ENCODE data around the gene GSE1.
A peak's percentile ranks its signal among the peaks of the same experiment; 100 is the strongest.

GSE1 gene

DNA sequence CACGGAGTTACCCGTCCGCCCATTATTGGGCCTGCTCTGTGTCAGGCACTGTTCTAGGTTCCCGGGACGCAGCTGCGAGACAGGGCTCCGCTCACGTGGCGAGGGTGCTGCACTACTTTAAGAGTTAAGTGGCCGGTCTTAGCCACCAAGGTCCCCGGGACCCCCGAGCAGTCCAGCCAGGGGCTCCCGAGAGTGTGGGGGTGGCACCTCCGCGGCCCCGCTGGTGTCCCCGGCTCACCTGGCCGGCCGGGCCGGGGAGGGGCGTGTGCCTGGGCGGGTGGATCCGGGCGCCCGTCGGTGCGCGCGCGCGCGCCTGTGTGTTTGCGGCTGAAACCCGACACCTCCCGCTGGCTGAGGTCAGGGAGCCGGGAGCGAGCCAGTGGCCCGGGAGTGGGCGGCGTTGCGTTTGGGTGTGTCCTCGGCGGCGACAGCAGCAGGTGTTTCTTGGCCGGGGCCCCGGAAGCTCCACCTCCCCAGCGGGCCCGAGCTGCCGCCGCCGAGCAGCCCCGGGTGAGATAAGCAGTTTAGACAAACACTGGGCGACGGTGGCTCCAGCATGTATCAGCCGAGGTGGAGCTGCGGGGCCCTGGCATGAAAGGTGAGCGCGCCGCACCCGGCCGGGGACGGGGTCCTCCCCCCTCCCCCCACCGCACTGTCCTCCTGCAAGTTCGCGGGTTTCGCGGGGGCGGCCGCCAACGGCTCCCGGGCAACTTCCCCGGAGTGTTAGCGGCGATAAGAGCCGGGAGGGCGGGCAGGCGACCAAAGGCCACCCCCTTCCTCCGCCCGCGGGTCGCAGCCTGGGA, at the start of gene GSE1:
Gene GSE1 (plus strand): TSS at position 522 of the 803 bp plus-strand sequence. CDS start 70 bp downstream, at position 592.
- peak; percentile 61 to 71 for DNase-seq (ENCODE audit: extremely low read depth in 1 of 2, low read depth in 1 of 2)

- no peak for DNase-seq (ENCODE audit: extremely low read depth in 1 of 2, low read depth in 1 of 2)
Measured at GRCh38 chr16:85563515-85564276, 49.4 kb upstream of the GSE1 start.

GRCh38 chr16:85564277-85565051, 48.7 kb upstream of the GSE1 start:
- DNase-seq (ENCODE audit: extremely low read depth in 1 of 2, low read depth in 1 of 2) = no peak

- DNase-seq (ENCODE audit: extremely low read depth in 1 of 2, low read depth in 1 of 2) = no peak
Measured at GRCh38 chr16:85565340-85565739, 47.8 kb upstream of the GSE1 start.

DNA sequence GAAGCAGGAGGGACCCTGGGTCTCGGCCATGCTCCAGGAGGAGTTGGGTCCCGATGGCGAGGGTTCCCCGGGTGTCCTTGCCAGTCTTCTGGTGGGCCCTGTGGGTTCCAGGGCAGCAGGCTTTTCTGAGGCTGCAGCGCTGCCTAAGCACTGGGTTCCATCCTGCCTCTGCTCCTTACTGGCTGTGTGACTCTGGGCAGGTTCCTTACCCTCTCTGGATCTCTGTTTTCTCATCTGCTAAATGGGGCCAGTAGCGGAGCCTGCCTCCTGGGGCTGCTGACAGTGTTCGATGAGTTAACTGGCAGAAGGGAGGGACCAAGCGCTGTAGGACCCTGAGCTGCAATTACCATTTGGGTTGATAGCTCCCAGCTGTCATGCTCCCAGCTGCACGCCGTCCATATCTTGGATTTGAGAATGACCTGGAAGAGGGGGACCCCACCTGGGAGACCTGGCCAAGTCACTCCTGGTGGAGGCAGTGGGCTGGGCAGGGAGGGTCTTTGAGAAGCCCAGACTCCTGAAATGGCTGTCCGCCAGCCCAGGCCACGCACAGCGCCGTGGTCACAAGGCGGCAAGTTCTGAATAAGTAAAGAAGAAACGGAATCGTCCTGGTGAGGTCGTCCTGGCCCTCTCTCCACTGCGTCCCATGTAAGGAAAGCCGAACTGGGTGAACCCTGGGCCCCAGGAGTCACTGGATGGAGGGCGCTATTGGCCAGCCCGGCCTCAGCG, 47.2 kb upstream of the GSE1 start:
- no peak for DNase-seq (ENCODE audit: extremely low read depth in 1 of 2, low read depth in 1 of 2)

DNA sequence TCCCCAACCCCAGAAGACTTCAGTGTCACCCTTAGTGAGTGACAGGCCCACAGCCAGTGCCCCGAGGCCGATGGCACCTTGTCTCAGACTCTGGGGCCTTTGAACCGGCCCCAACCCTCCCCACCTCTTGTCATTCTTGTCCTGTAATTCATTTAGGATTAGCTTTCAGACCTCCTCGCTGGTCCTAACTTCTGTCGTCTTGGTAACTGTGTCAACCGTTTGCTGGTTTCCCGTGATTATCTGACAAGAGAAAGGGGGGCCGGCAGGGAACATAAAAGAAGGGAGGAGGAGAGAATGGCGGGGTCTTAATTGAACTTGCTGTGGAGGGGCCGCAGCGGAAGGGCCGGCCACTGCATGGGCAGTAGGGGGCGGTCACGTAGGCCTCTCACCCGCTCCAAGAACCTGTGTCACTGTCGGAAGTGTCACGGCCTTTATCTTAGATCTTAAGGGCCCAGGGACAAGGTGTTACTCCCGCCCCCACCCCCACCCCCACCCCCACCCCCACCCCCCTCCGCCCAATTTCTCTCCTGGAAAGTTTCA, 46.5 kb upstream of the GSE1 start:
- no peak for DNase-seq (ENCODE audit: extremely low read depth in 1 of 2, low read depth in 1 of 2)

- no peak for DNase-seq (ENCODE audit: extremely low read depth in 1 of 2, low read depth in 1 of 2)
Measured at GRCh38 chr16:85567101-85567866, 45.8 kb upstream of the GSE1 start.

DNA sequence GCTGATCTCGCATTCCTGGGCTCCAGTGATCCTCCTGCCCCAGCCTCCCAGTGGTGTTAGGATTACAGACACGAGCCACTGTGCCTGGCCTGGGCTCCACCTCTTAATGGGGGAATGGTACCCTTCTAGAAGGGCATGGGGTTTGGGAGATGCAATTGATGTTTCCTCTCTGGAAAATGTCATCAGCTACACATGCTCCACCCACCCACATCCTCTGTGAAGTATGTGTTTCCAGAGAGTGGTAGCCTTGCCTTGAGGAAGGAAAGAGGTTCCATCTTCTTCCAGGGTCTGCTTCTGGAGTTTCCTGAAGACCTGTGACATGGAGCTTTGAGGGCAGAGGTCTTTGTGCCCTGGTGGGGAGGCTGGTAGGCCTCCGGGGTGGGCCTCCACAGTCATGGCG, 45.2 kb upstream of the GSE1 start:
- no peak for DNase-seq (ENCODE audit: extremely low read depth in 1 of 2, low read depth in 1 of 2)

- DNase-seq (ENCODE audit: extremely low read depth in 1 of 2, low read depth in 1 of 2) = no peak
Measured at GRCh38 chr16:85568519-85568918, 44.6 kb upstream of the GSE1 start.

DNA sequence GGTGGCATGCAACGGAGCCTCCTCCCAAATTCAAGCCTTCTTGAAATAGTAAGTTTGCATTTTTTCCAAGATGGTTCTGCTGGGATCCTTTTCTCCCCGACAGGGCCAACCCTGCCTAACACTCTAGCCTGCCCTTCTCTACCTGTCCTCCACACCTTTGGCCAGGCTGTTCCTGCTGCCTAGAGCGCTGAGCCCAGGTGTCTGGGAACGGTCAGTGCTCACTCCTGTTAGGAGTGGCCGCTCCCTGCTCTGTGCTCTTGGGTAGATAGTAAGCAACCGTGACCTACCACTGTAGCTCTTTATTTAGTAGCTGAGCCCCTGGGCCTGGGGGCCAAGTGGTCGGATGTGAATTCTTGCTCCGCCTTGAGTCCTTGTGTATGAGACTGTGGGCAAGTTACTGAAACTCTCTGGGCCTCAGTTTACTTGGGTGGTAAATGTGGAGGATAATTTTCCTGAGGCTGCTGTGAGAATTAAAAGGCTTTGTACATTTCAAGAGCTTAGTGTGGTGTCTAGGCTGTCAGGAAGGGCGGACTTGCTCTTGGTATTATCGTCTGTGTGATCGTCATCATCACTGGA, 44.0 kb upstream of the GSE1 start:
- DNase-seq (ENCODE audit: extremely low read depth in 1 of 2, low read depth in 1 of 2) = no peak

DNA sequence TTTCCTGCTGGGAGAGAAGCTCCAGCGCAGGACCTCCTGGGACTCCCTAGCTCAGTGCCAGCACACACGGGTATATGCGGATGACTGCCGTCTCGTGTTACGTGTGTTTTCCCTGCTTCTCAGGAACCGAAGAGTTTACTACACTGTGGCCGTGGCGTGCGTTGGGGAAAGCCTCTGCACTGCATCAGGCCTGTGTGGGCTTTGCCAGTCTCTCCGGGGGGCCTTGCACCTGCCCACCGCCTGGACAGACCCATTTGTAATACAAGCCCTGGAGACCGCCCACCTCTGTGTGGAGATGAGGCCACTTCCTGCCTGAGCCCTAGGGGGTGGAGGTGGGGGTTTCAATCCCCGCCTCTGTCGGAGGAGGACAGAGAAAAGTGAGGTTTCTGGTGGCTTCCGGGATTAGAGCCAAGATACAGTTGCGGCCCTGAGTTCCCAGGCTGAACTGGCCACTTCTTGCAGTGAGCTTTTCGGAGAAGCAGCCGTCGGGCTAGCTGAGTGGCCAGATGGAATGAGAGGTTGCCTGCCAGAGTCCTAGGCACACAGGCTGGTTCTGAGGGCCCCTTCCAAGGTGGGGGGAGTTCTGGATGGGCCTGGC, 43.4 kb upstream of the GSE1 start:
- DNase-seq (ENCODE audit: extremely low read depth in 1 of 2, low read depth in 1 of 2) = no peak

- no peak for DNase-seq (ENCODE audit: extremely low read depth in 1 of 2, low read depth in 1 of 2)
Measured at GRCh38 chr16:85570213-85570734, 42.8 kb upstream of the GSE1 start.

DNA sequence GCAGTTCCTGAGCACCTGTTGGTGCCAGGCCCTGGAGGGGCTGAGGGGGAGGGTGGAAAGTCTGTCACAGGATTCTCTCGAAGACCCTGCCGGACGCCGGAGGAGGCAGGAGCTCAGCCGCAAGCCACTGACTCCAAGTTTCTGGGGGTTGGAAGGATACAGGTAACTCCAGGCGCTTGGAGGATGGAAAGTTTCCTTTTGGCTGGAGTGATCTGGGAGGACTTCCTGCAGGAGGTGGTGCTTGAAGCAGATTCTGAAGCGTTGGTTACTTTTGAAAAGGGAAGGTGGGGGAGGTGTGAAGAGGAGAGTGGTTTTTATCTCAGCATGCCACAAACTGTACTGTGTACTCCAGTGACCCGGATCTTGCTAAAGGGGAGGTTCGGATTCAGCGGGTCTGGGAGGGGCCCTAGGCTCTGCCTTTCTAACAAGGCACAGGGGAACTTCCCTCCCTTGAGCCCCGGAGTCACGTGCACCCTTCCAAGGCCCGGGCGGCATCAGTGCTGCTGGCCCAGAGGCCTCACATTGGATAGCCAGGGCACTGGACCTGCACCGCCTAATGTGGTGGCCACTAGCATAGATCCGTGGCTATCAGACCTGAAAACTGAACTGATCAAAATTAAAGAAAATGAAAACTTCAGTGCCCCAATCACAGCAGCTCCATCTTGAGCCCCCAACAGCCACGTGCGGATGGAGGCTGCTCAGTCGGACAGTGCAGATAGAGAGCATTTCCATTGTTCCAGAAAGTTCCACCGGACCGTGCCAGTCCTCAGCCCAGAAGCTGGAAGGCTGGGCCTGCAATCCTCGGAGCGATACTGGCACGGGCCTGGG, 42.2 kb upstream of the GSE1 start:
- no peak for DNase-seq (ENCODE audit: extremely low read depth in 1 of 2, low read depth in 1 of 2)

DNA sequence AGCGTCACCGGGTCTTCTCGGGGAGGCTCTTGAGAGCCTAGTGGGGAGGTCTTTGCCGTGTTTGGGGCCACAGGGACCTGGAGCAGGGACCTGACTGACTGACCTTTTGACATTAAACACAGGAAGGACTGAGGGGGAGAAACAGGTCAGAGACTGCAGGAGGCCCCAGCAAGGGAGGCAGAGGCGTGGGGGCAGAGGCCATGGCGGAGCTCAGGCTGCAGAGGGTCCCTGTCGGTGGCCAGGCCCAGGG, 41.6 kb upstream of the GSE1 start:
- no peak for DNase-seq (ENCODE audit: extremely low read depth in 1 of 2, low read depth in 1 of 2)

DNA sequence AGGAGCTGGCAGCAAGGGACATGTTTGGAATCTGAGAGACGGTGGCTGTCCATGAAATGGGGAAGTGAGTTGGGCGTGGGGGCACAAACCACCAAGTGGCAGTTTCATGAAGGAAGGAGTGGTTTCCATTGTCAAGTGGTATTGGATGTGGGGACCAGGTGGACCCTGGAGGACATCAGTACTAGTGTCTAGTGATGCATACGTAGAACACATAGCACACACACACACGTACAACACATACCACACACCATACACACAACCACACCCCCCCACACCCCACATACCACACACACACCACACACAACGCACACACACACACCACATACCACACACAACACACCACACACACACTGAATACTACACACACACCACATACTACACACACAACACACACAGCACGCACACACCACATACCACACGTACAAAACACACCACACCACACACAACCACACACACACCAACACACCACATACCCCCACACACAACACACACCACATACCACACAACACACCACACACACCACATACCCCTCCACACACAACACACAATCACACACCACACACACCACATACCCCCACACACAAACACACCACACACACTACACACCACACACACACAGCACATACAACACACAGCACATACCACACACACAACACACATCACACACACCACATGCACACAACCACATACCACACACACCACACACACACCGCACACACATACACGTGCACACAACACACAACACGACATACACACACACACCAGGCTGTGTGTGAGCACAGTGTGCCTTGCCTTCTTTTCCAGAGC, 41.1 kb upstream of the GSE1 start:
- DNase-seq (ENCODE audit: extremely low read depth in 1 of 2, low read depth in 1 of 2) = no peak

DNA sequence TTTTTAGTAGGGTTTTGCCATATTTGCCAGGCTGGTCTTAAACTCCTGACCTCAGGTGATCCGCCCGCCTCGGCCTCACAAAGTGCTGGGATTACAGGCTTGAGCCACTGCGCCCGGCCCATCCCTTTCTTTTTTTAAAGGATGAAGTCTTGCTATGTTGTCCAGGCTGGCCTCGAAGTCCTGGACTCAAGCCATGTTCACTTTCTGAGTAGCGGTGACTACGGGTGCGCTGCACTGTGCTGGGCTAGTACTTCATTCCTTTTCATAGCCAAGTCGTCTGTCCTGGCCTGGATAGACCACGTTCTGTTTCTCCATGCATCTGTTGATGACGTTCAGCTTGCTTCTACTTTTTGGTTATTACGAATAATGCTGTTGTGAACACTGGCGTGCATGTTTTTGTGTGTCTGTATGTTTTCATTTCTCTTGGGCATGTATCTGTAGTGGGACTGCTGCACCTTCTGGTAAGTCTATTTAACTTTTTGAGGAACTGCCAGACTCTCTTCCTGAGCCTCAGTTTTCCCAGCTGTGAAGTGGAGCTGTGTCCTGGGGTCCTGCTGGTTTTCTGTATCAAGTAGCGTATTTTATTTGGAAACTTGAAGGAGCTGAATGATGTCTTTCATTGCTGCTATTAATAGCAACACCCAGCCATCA, 40.0 kb upstream of the GSE1 start:
- DNase-seq (ENCODE audit: extremely low read depth in 1 of 2, low read depth in 1 of 2) = no peak

All from stimulated activated CD8-positive, alpha-beta memory T cell treated with anti-CD3 and anti-CD28 coated beads, Interleukin-7, amount 100 ng/mL, for 48 hours (primary cell).